ENCODE measurements around the gene USP25. TPM values are rescaled to one million over a fixed set of nuclear protein-coding genes. Genes with fewer than 3 reads are reported as not detected.

The USP25 gene
- total and polyA plus RNA-seq, 2 donors (not counting 1 experiment from before 2014, with no cell fraction given) = 14.2 to 55.5 TPM

DNA sequence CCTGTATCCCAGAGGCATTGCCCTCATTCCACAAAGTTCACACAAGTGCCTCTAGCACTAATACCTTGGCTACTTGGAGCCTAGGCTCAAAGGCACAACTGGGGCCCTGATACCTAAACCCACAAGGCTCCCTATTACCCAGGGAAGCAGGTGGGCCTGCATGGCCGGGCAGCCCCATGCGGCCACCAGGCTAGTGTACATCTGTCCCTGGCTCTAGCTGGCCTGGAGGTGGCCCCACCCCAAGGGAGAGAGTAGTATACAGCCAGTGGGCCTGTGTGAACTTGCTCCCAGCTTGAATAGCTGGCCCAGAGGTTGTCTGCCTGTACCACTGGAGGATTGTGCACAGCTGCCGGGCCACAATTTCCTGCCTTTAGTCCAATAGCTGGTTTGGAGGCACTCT is 52.2 kb downstream of the USP25 start:
- peaks cover 23% of the 10 kb centered on the region for H4K20me1 ChIP-seq (ENCODE audit: control insufficient read depth, insufficient read depth, low read length, poor library complexity, severe bottlenecking)
- peaks cover 29% of the 10 kb centered on the region for H3K79me2 ChIP-seq (ENCODE audit: control insufficient read depth, insufficient read depth, low read length)
- no peak for ATAC-seq (ENCODE audit: low read depth)
- no peaks in the 10 kb centered on the region for H3K27me3 ChIP-seq (replicated peaks in 1 of 4; ENCODE audit: control extremely low read depth in 1 of 4, control insufficient read depth in 3 of 4, insufficient read depth in 4 of 4, low read length in 3 of 4)
- no peak overlapping the region for H3K9ac ChIP-seq (ENCODE audit: low read length)
- intact Hi-C loops (cut with micrococcal nuclease) = no loop called here
- WGBS (ENCODE audit: insufficient coverage) = 100% methylated on average over 3 of the region's 3 CpGs
- ChIA-PET POLR2A (no interaction called here), CTCF (no interaction called here)
- no peak overlapping the region for H3K4me3 Mint-ChIP-seq
- no peak overlapping the region for H3K27ac ChIP-seq (ENCODE audit: low read length in 2 of 2)
- no peaks in the 10 kb centered on the region for H3K4me1 ChIP-seq (ENCODE audit: control insufficient read depth in 2 of 2, insufficient read depth in 2 of 2, low read length in 2 of 2)
- peaks cover 0 to 19% (median 0%) of the 10 kb centered on the region in 3 donors for H3K9me3 ChIP-seq (ENCODE audit: control extremely low read depth in 1 of 3, control insufficient read depth in 2 of 3, insufficient read depth in 1 of 3, low read length in 2 of 3)
- H3K4me1 Mint-ChIP-seq = peaks cover 11% of the 10 kb centered on the region
- H3K27me3 Mint-ChIP-seq = no peaks in the 10 kb centered on the region
- H3K4me3 ChIP-seq (ENCODE audit: control extremely low read depth in 1 of 5, extremely low read depth in 1 of 5, insufficient read depth in 1 of 5, low read depth in 2 of 5, low read length in 4 of 5) = no peak overlapping the region
- H3K27ac Mint-ChIP-seq = no peak overlapping the region
- no peak overlapping the region for H3K4me2 ChIP-seq (replicated peaks; ENCODE audit: low read depth, low read length, poor library complexity, severe bottlenecking)
- TF ChIP-seq, protein P1, sequence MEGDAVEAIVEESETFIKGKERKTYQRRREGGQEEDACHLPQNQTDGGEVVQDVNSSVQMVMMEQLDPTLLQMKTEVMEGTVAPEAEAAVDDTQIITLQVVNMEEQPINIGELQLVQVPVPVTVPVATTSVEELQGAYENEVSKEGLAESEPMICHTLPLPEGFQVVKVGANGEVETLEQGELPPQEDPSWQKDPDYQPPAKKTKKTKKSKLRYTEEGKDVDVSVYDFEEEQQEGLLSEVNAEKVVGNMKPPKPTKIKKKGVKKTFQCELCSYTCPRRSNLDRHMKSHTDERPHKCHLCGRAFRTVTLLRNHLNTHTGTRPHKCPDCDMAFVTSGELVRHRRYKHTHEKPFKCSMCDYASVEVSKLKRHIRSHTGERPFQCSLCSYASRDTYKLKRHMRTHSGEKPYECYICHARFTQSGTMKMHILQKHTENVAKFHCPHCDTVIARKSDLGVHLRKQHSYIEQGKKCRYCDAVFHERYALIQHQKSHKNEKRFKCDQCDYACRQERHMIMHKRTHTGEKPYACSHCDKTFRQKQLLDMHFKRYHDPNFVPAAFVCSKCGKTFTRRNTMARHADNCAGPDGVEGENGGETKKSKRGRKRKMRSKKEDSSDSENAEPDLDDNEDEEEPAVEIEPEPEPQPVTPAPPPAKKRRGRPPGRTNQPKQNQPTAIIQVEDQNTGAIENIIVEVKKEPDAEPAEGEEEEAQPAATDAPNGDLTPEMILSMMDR (IDR thresholded peaks at IDR 0.05) = no peak
- TF ChIP-seq EZH2 (IDR thresholded peaks at IDR 0.05; ENCODE audit: borderline replicate concordance, insufficient read depth, low read depth, low read length, poor library complexity, severe bottlenecking) = no peak
- peaks cover 3% of the 10 kb centered on the region for H3K9me3 Mint-ChIP-seq (ENCODE audit: insufficient read depth)
- H2AFZ ChIP-seq (ENCODE audit: insufficient read depth, low read depth, low read length, poor library complexity, severe bottlenecking) = no peak overlapping the region
- H3K36me3 ChIP-seq (replicated peaks in 1 of 2; ENCODE audit: control extremely low read depth in 1 of 2, control insufficient read depth in 1 of 2, extremely low read depth in 1 of 2, insufficient read depth in 2 of 2, low read length in 1 of 2) = peaks cover 5 to 23% of the 10 kb centered on the region in 2 experiments
- no peak for DNase-seq

DNA sequence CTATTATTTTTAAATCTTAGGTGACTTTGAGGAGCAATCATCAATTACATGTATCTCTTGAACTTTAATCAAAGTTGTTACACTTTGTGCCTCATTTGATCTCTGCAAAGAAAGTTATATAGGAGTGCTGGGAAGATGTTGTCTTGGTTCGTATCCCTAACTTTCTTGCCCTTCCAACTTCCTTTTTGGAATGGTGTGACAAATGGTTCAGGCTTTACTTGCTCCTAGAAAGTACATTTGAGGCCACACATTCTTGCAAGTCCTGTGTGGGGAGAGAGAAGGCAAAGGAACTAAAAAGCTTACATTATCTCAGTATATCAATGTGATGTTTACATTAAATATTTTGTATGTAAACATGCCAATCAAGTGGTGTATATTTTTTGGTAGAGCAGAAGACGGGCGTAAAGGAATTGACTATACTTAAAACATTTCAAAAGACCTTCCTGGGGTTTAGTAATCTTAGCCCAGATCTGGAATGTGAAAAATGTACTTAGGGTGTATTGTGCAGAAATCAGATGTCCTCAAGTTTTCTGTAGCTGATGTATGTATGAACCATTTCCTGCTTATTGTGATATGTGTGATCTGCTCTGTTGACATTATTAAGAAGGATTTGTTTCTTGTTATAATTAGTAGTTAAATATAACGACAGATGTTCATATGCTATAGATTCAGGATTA is 59.2 kb downstream of the USP25 start:
- peaks cover 12% of the 10 kb centered on the region for H4K20me1 ChIP-seq (ENCODE audit: control insufficient read depth, insufficient read depth, low read length, poor library complexity, severe bottlenecking)
- intact Hi-C loops (cut with micrococcal nuclease) = no loop called here
- H2AFZ ChIP-seq (ENCODE audit: insufficient read depth, low read depth, low read length, poor library complexity, severe bottlenecking) = no peak overlapping the region
- POLR2A ChIA-PET = no interaction called here
- no peak for ATAC-seq (ENCODE audit: low read depth)
- no peaks in the 10 kb centered on the region for H3K27me3 ChIP-seq (replicated peaks in 1 of 4; ENCODE audit: control extremely low read depth in 1 of 4, control insufficient read depth in 3 of 4, insufficient read depth in 4 of 4, low read length in 3 of 4)
- H3K27ac ChIP-seq (ENCODE audit: low read length in 2 of 2) = no peak overlapping the region
- H3K4me1 ChIP-seq (ENCODE audit: control insufficient read depth in 2 of 2, insufficient read depth in 2 of 2, low read length in 2 of 2) = no peaks in the 10 kb centered on the region
- no peaks in the 10 kb centered on the region for H3K9me3 Mint-ChIP-seq (ENCODE audit: insufficient read depth)
- H3K79me2 ChIP-seq (ENCODE audit: control insufficient read depth, insufficient read depth, low read length) = no peaks in the 10 kb centered on the region
- no CpG with 5 or more reads among the region's 4 CpGs for WGBS (ENCODE audit: insufficient coverage)
- no peak overlapping the region for H3K4me2 ChIP-seq (replicated peaks; ENCODE audit: low read depth, low read length, poor library complexity, severe bottlenecking)
- no peak overlapping the region for H3K4me3 ChIP-seq (ENCODE audit: control extremely low read depth in 1 of 5, extremely low read depth in 1 of 5, insufficient read depth in 1 of 5, low read depth in 2 of 5, low read length in 4 of 5)
- peaks cover 4% of the 10 kb centered on the region for H3K4me1 Mint-ChIP-seq
- H3K4me3 Mint-ChIP-seq = no peak overlapping the region
- no peak for DNase-seq
- no peaks in the 10 kb centered on the region for H3K27me3 Mint-ChIP-seq
- H3K27ac Mint-ChIP-seq = no peak overlapping the region
- H3K9ac ChIP-seq (ENCODE audit: low read length) = no peak overlapping the region
- CTCF ChIA-PET = no interaction called here
- H3K36me3 ChIP-seq (replicated peaks in 1 of 2; ENCODE audit: control extremely low read depth in 1 of 2, control insufficient read depth in 1 of 2, extremely low read depth in 1 of 2, insufficient read depth in 2 of 2, low read length in 1 of 2) = peaks cover 0 to 2% of the 10 kb centered on the region in 2 experiments
- TF ChIP-seq EZH2 (IDR thresholded peaks at IDR 0.05; ENCODE audit: borderline replicate concordance, insufficient read depth, low read depth, low read length, poor library complexity, severe bottlenecking) = no peak
- TF ChIP-seq, protein P1 (IDR thresholded peaks at IDR 0.05) = no peak
- H3K9me3 ChIP-seq (ENCODE audit: control extremely low read depth in 1 of 3, control insufficient read depth in 2 of 3, insufficient read depth in 1 of 3, low read length in 2 of 3) = peaks cover 0 to 4% (median 0%) of the 10 kb centered on the region in 3 donors

Data from B cell (primary cell).